OCI-LY7 (cell line): Measurements from ENCODE around the gene NELFA. TPM values are rescaled to one million over a fixed set of nuclear protein-coding genes. Genes with fewer than 3 reads are reported as not detected.

Source experiments
- BruUV-seq: library from RNA; stranded (reverse); fragments of 400-500 nt; replicated peaks from 2 replicates; lab custom pipeline; 2021; lab: Mats Ljungman, UMichigan
- CTCF ChIA-PET: fragments of 300-600 bp; sonication (Branson Sonifier 250); formaldehyde crosslinking; loops from one replicate; lab custom pipeline; 2022; ENCODE audit warnings: antibody characterized with exemption; ENCODE audit not compliant: unreplicated experiment; lab: Charles Lee
- POLR2A ChIA-PET: fragments of 300-600 bp; sonication (Branson Sonifier 250); formaldehyde crosslinking; loops from one replicate; lab custom pipeline; 2022; ENCODE audit warnings: antibody characterized with exemption; lab: Charles Lee
- DNase-seq: peaks from one replicate; pipeline ENCODE4 v3.0.0-alpha.2; 2015; ENCODE audit warnings: low spot score
- H2AFZ ChIP-seq: fragments of 200-600 bp; sonication (generic), shearing (Covaris generic); 2 replicates; pipeline ENCODE4 v1.6.1; 2014; ENCODE audit warnings: mild to moderate bottlenecking, antibody characterized with exemption, low read length, moderate library complexity
- H3K27ac ChIP-seq: fragments of 200-600 bp; sonication (generic); 2 replicates; pipeline ENCODE4 v1.5.1; 2014; ENCODE audit warnings: mixed run types, low read depth, mild to moderate bottlenecking, moderate library complexity, low read length, inconsistent platforms; ENCODE audit not compliant: poor library complexity, severe bottlenecking
- H3K36me3 ChIP-seq: fragments of 200-600 bp; sonication (generic); 2 replicates; pipeline ENCODE4 v1.6.1; 2014; ENCODE audit warnings: mild to moderate bottlenecking, antibody characterized with exemption, low read length, moderate library complexity, mixed read lengths; ENCODE audit not compliant: insufficient read depth
- H3K4me1 ChIP-seq: fragments of 200-600 bp; sonication (generic); 2 replicates; pipeline ENCODE4 v1.5.1; 2014; ENCODE audit warnings: mild to moderate bottlenecking, low read length; ENCODE audit not compliant: insufficient read depth, poor library complexity, severe bottlenecking
- H3K4me2 ChIP-seq: fragments of 200-600 bp; sonication (generic); 2 replicates; pipeline ENCODE4 v1.6.1; 2014; ENCODE audit warnings: mild to moderate bottlenecking, low read length
- H3K4me3 ChIP-seq: fragments of 200-600 bp; sonication (generic); 2 replicates; pipeline ENCODE4 v1.5.1; 2014; ENCODE audit warnings: mild to moderate bottlenecking, low read depth, low read length; ENCODE audit not compliant: poor library complexity, severe bottlenecking
- H3K79me2 ChIP-seq: fragments of 200-600 bp; sonication (generic); 2 replicates; pipeline ENCODE4 v1.6.1; 2016; ENCODE audit warnings: low read depth, mild to moderate bottlenecking, low read length, moderate library complexity, mixed read lengths; ENCODE audit not compliant: insufficient read depth
- H3K9me2 ChIP-seq: fragments of 200-600 bp; sonication (generic); 2 replicates; pipeline ENCODE4 v1.6.1; 2016; ENCODE audit warnings: mild to moderate bottlenecking, low read length, mixed read lengths; ENCODE audit not compliant: insufficient read depth
- H3K9me3 ChIP-seq: fragments of 200-600 bp; sonication (generic); 2 replicates; pipeline ENCODE4 v1.6.1; 2014; ENCODE audit warnings: mild to moderate bottlenecking, mixed run types, low read length, mixed read lengths
- H4K20me1 ChIP-seq: fragments of 200-600 bp; sonication (generic); 2 replicates; pipeline ENCODE4 v1.6.1; 2014; ENCODE audit warnings: mild to moderate bottlenecking, antibody characterized with exemption, low read length, moderate library complexity, mixed read lengths; ENCODE audit not compliant: insufficient read depth
- CTCF ChIP-seq: fragments of 200-600 bp; sonication (generic); conservative IDR thresholded peaks from 2 replicates; pipeline ENCODE4 v1.5.1; 2014; ENCODE audit warnings: mild to moderate bottlenecking, antibody characterized with exemption, low read length, moderate library complexity, mixed read lengths
- EZH2phosphoT487 ChIP-seq: fragments of 200-600 bp; sonication (generic); IDR thresholded peaks from 2 replicates; pipeline ENCODE4 v1.6.1; 2018; ENCODE audit warnings: low read depth, borderline replicate concordance, mild to moderate bottlenecking, mixed run types, antibody characterized with exemption, low read length, moderate library complexity, mixed read lengths
- intact Hi-C: fragments of 100-400 bp; cut with micrococcal nuclease; formaldehyde crosslinking; loops from one replicate; pipeline ENCODE4 v1.10.0; 2022; ENCODE audit not compliant: unreplicated experiment
- total RNA-seq, 2 experiments: library from RNA; depleted of rRNA in 1 of 2; stranded (reverse); fragments of >200 nt in 1 of 2; shearing (Covaris generic) in 1 of 2; gene quantifications; 2 replicates each; pipeline ENCODE4 v1.2.3, GENCODE V29; 2014 to 2022

NELFA gene
- total RNA-seq, 2 experiments from 2014 or later = 45.5 to 45.7 TPM

GRCh38 chr4:1976416-1977352 is 32.1 kb downstream of the NELFA start:
- Histone ChIP-seq H3K27ac (no peak overlapping the region), H3K36me3 (peaks cover 99% of the 10 kb centered on the region), H2AFZ (no peak overlapping the region), H3K4me1 (no peaks in the 10 kb centered on the region), H3K9me2 (no peaks in the 10 kb centered on the region), H4K20me1 (no peaks in the 10 kb centered on the region), H3K9me3 (no peaks in the 10 kb centered on the region), H3K79me2 (no peaks in the 10 kb centered on the region), H3K4me3 (no peak overlapping the region), H3K4me2 (no peak overlapping the region)
- no peak for TF ChIP-seq EZH2phosphoT487
- no peak for TF ChIP-seq CTCF
- ChIA-PET CTCF (no interaction called here), POLR2A (interaction anchor here (0.7 kb wide), 1 partner anchor 42 kb away, joined by 4 read pairs; no protein-coding TSS in a partner anchor)
- intact Hi-C loops = no loop called here
- no peak for DNase-seq
- BruUV-seq = no TSS peak

- BruUV-seq = no TSS peak
- peaks cover 99% of the 10 kb centered on the region for H3K36me3 ChIP-seq
These were observed 32.9 kb downstream of the NELFA start for GRCh38 chr4:1975880-1976279.

More at GRCh38 chr4:1975880-1976279, 32.9 kb downstream of the NELFA start:
- H3K9me2 ChIP-seq = no peaks in the 10 kb centered on the region
- H3K9me3 ChIP-seq = no peaks in the 10 kb centered on the region
- H2AFZ ChIP-seq = no peak overlapping the region
- intact Hi-C loops = no loop called here
- no peak for DNase-seq
- H4K20me1 ChIP-seq = no peaks in the 10 kb centered on the region
- no peaks in the 10 kb centered on the region for H3K4me1 ChIP-seq
- CTCF ChIA-PET = interaction anchor here (0.6 kb wide), 1 partner anchor 62 kb away, joined by 3 read pairs; no protein-coding TSS in a partner anchor
- H3K79me2 ChIP-seq = no peaks in the 10 kb centered on the region
- H3K4me2 ChIP-seq = no peak overlapping the region
- no peak overlapping the region for H3K27ac ChIP-seq
- no peak for TF ChIP-seq CTCF
- no peak overlapping the region for H3K4me3 ChIP-seq
- POLR2A ChIA-PET = no interaction called here
